ENCODE data around the gene INO80B. TPM values are rescaled to one million over a fixed set of nuclear protein-coding genes. Genes with fewer than 3 reads are reported as not detected.
"Not testable (repeated sequence)": the region's sequence is repeated elsewhere in the genome, so short reads cannot be mapped to it uniquely, and the experiment has no call there.

Gene INO80B
- polyA plus RNA-seq, 10 donors, result 15.4 to 24.6 (median 18.0) TPM

- no peak for DNase-seq
Measured at GRCh38 chr2:74472945-74473258, 18.0 kb downstream of the INO80B start.

DNA sequence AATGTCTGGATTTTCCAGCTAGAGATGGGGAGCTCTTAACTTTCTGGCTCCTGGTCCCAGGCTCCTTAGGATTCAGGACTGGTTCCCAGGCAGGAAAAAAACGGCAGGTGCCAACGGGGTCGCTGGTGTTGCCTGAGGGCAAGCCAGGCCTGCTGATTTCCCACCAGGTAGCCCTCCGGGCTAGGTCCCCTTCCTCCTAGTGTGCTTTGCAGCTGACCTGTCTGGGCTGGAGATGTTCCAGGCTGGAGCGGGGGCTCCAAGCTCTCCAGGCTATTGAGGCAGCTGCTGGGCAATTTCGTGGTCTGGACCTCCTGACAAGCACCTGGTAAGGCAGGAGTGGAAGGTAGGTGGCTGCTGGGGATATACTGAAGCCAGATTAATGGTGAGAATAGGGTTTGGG is 19.6 kb downstream of the INO80B start:
- no peak for DNase-seq

- no peak for DNase-seq
Measured at GRCh38 chr2:74474899-74475298, 20.0 kb downstream of the INO80B start.

- no peak for DNase-seq
Measured at GRCh38 chr2:74481431-74481830, 26.5 kb downstream of the INO80B start.

DNA sequence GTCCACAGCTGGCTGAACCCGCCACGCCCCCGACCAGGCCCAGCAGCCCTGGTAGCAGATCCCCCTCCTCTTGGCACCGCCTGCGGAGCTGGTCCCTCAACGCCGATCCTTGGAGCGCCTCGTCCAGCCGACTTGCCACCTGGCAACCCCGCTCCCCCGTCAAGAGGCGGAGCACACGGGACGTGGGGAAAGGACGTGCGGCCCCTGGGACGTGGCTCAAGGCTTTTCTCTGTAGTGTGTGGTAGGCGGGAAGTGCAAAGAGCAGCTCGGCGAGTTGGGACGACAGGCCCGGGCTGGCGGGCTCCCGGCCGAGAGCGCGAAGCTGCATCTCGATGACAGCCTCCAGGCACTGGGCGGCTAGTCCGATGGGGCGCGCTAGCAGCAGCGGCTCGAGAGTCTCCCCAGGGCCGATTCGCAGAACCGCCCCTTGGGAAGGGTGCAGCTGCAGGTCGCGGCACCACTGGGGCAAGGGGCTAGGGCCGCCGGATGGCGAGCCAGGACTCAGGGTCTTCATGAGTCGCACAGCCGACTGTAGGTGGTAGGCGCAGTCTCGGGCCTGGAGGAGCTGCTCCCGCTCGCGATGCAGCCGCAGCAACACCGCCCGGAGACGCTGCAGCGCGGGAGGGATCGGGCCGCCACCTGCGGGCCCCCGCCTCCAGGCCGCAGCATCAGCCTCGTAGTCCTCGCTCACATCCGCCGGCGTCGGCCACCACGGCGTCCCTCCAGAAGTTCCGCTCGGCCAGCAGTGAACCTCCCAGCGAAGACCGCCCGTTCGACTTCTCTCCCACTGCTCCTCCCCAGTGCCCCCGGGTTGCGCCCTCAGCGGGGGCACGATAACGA is 27.3 kb downstream of the INO80B start:
- no peak for DNase-seq

GRCh38 chr2:74482801-74483674 is 28.2 kb downstream of the INO80B start, which contains the start of the genes CCDC142 and TTC31:
Gene CCDC142 (minus strand): TSS chr2:74482998. CDS start chr2:74482837, 161 bp downstream.
Gene TTC31 (plus strand): TSS chr2:74483081. CDS start chr2:74483096, 15 bp downstream.
- peak; percentile 97 to 99 (median 97) for DNase-seq

- DNase-seq, result not testable (repeated sequence)
Measured at GRCh38 chr2:74483675-74484164, 28.8 kb downstream of the INO80B start.

GRCh38 chr2:74486141-74486540 is 31.3 kb downstream of the INO80B start:
- DNase-seq, result no peak

DNA sequence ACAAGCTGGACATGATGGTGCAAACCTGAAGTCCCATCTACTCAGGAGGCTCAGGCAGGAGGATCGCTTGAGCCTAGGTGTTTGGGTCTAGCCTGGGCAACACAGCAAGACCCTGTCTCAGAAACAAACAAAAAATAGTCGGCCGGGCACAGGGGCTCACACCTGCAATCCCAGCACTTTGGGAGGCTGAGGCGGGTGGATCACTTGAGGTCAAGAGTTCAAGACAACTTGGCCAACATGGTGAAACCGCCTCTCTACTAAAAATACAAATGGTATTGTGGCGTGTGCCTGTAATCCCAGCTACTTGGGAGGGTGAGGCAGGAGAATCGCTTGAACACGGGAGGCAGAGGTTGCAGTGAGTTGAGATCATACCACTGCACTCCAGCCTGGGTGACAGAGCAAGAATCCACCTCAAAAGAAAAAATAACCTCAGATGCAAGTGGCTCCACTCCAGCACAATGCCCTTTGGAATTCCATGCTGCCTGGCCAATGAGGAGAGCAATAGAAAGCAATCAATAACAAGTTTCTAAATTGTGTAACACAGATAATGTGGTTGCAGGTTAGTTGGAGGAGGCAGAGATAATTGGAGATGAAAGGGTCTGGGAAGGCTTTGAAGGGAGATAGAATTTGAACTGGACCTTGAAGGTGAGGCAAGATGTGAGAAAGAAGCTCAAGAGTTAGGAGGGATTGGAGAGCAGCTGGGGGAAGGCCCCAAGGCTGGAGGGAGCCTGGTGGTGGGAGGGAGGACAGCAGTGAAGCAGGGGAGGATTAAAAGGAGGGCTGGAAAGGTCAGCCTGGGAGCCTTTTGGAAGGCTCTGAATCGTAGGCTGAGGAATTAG is 34.0 kb downstream of the INO80B start:
- DNase-seq, result no peak

DNA sequence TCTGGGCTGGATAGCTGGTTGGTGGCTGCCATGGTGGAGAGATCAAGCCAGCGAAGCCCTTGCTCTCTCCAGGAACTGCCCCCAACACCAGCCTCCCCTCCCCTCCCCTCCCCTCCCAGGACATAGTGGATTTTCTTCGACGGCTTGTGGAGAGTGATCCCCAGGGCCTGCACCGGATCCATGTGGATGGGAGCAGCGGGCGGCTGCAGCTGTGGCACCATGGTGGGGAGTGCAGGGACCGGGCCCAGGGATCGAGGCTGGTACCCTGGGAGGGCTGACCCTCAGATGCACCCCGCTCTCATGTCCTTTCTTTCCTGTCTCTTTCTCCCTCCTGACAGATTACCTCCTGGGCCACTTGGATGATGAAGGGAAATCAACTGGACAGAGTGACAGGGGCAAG is 35.0 kb downstream of the INO80B start:
- DNase-seq, result no peak

DNA sequence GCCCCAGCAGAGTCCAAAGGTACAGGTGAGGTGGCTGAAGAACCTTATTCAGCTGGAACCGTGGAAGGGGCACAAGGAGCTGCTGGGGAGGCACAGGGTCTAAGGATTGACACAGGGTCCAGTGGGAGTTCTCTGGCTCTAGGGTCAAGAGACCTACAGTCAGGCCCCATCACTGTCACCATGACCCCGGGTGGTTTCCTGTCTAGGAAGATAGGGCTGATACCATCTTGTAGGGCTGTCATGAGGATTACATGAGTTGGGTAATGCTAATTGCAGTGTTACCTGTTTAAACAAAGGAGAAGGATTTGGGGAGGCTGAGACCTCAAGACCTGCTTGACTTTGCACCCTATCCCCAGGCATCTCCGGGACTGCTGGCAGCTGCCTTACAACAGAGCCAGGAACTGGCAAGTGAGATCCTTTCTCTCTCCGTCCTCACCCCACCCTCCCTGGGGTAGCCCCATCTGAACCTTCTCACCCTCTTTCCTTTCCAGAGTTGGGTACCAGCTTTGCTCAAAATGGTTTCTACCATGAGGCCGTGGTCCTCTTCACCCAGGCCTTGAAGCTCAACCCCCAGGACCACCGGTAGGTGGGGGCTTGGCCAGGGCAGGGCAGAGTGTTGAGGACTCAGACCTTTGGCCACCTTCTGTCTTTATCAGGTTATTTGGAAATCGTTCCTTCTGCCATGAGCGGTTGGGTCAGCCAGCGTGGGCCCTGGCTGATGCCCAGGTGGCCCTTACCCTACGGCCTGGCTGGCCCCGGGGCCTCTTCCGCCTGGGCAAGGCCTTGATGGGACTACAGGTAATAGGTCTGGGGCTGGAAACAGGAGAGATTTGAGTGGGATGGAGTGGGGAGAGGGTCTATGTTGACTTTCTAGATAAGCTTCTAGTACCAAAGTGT is 37.0 kb downstream of the INO80B start:
- DNase-seq, result no peak

- no peak for DNase-seq
Measured at GRCh38 chr2:74493546-74493945, 38.7 kb downstream of the INO80B start.

- no peak for DNase-seq
Measured at GRCh38 chr2:74495440-74495839, 40.6 kb downstream of the INO80B start.

DNA sequence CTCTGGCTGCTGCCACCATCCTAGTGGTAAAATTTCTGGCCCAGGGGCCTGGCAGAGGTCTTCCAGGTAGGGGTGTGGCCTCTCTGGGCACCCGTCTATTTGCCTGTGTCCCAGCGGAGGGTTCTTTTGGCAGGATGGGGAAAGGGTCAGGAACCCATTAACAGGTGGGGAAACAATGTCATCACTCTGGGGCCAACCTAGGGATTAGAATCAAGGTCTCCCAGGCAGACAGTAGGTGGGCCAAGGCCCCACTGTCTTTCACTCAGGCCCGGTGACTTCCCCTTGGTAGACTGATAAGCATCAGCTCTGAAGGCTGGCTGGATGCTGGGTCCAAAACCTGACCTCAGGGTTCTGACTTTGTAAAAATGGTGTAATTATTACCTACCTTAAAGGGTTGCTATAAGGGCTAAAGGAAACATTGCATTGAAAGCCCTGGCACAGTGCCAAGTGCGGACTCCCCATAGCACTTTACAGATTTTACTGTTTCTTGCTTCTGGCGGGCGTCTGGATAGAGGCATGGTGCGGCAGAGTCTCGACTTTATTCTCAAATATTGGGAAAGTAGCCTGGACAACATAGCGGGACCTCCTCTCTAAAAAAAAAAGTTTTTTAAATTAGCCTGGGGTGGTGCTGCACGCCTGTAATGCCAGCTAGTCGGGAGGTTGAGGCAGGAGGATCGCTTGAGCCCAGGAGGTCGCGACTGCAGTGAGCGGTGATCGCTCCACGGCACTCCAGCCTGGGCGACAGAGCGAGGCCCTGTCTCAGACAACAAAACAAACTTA is 42.3 kb downstream of the INO80B start:
- DNase-seq, result no peak

DNA sequence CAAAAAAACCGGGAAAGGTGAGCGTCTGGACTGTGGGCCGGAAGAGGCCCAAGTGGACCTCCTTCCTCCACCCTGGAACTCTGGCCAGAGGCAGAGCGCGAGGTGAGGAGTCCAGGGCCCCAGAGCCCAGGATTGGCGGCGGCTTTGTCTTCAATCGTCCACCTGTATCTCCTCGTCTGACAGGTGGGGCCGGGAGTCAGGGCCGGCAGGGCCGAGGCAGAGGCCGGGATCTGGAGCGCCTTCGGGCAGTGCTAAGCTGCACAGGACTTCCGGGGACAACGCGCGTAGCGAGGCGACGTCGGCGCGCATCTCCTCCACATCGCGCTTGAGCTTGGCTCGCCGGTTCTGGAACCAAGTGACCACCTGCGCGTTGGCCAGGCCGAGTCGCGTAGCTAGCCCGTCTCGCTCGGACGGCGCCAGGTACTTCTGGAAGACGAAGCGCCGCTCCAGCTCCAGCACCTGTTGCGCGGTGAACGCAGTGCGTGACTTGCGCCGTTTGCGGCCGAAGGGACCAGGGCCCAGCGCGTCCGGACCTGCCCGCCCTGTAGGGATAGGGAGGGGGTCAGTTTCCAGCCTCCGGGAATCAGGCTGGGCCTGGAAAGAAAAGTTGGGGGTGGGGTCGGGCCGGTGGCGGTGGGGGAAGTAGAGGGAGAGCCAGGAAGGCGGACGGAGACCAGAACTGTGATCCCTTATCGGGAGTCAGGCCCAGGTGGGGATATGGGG is 43.1 kb downstream of the INO80B start:
- peak in 1 of 3 donors; percentile 62 for DNase-seq

DNA sequence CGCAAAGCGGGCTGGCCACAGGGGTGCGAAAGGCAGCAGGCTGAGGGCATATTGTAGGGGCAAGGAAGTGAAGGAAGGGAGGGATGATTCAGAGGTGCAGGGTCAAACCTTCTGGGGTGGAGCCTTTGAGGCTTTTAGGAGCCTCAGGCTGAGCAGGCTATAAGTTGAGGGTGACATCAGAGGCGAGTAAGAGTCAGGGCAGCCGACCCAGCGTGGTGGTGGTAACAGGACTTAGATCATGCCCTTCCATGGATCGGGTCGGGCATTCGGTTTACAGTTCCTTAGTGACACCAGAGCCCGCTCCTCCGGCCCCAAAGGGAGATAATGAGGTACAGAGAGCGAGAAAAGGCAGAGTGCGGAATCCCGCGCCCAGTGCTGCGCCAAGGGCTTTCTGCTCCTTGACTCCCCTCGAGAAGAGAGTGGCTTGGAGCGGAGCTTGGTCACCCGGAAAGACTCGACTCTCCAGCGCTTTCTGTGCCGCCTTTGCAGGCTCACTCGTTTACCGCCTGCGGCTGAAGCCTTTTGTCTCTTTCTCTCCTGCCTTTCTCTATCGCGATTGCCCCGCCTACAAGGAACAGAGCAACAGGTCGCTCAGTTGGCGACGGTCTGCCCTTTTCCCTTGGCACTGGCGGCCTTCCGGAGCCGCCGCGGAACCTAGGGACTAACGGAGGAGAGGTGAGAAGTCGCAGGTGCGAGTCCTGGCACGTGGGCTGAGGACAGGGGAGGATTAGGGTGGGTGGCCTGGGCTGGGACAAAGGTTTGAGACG is 43.8 kb downstream of the INO80B start:
- peak in 1 of 3 donors; percentile 56 for DNase-seq

- peak in 1 of 3 donors; percentile 86 for DNase-seq
Measured at GRCh38 chr2:74499267-74499939, 44.5 kb downstream of the INO80B start, which contains the start of gene LBX2. Gene LBX2 (minus strand): TSS chr2:74499603. CDS start chr2:74499537, 66 bp downstream.
